HepG2 (cell line): ENCODE measurements around the gene LIMS2. TPM values are rescaled to one million over a fixed set of nuclear protein-coding genes. Genes with fewer than 3 reads are reported as not detected.

Experiments used
- MLLT10 ChIP-seq: sonication (generic); formaldehyde crosslinking; IDR thresholded peaks from 2 replicates; pipeline ENCODE4 v1.4.0; 2020; ENCODE audit warnings: missing genetic modification reagents
- POGZ ChIP-seq: sonication (generic); formaldehyde crosslinking; IDR thresholded peaks from 2 replicates; pipeline ENCODE4 v1.4.0; 2020; ENCODE audit warnings: mild to moderate bottlenecking, missing genetic modification reagents
- SMARCC2 ChIP-seq: fragments of 450-650 bp; IDR thresholded peaks from 2 replicates; pipeline ENCODE4 v1.6.1; 2017; ENCODE audit warnings: antibody characterized with exemption, mild to moderate bottlenecking
- TAF15 ChIP-seq: fragments of 200-400 bp; formaldehyde crosslinking; IDR thresholded peaks from one replicate; pipeline ENCODE4 v1.6.1; 2018; ENCODE audit warnings: mild to moderate bottlenecking, low read depth, low read length; ENCODE audit not compliant: poor library complexity, severe bottlenecking
- TOPORS ChIP-seq: sonication (generic); formaldehyde crosslinking; IDR thresholded peaks from 2 replicates; pipeline ENCODE4 v1.8.0; 2023; ENCODE audit warnings: mild to moderate bottlenecking, missing genetic modification reagents
- ZNF17 ChIP-seq: sonication (generic); formaldehyde crosslinking; IDR thresholded peaks from 2 replicates; pipeline ENCODE4 v1.5.0; 2020; ENCODE audit warnings: mild to moderate bottlenecking, missing genetic modification reagents
- ZNF501 ChIP-seq: sonication (generic); formaldehyde crosslinking; IDR thresholded peaks from 2 replicates; pipeline ENCODE4 v1.5.1; 2020; ENCODE audit warnings: mild to moderate bottlenecking, moderate library complexity, missing genetic modification reagents
- ZNF790 ChIP-seq: sonication (generic); formaldehyde crosslinking; IDR thresholded peaks from 2 replicates; pipeline ENCODE4 v1.8.0; 2022; ENCODE audit warnings: missing genetic modification reagents, mild to moderate bottlenecking, borderline replicate concordance
- polyA plus RNA-seq, 8 experiments: library from polyadenylated mRNA; depleted of rRNA in 3 of 8; stranded (reverse) in 7 of 8; unstranded in 1 of 8; fragments of >200 nt; fragmentation: Illumina TruSeq in 4 of 8; extraction: Trizol in 4 of 8; gene quantifications; 2 replicates each; pipeline versions ENCODE4 v1.2.1 to v1.2.3, GENCODE V29; 2011 to 2016; ENCODE audit warnings: low read depth in 4 of 8, missing spikeins in 1 of 8, mixed read lengths in 1 of 8; ENCODE audit not compliant: insufficient read depth in 1 of 8
- total RNA-seq, 5 experiments: library from RNA; depleted of rRNA; stranded (reverse); fragments of >200 nt; fragmentation: Illumina TruSeq; extraction: Trizol; gene quantifications; 2 replicates each; pipeline ENCODE4 v1.2.3, GENCODE V29; 2016; ENCODE audit warnings: low read depth in 1 of 5
- TF ChIP-seq, protein P1 (sequence below): sonication (generic); formaldehyde crosslinking; IDR thresholded peaks from 2 replicates; pipeline ENCODE4 v1.4.0; 2020; ENCODE audit warnings: missing genetic modification reagents
- TF ChIP-seq, protein P2 (sequence below): sonication (generic); formaldehyde crosslinking; IDR thresholded peaks from 2 replicates; pipeline ENCODE4 v1.5.0; 2020; ENCODE audit warnings: missing genetic modification reagents
- TF ChIP-seq, protein P3 (sequence below): sonication (generic); formaldehyde crosslinking; IDR thresholded peaks from 2 replicates; pipeline ENCODE4 v1.4.0; 2020; ENCODE audit warnings: missing genetic modification reagents
- TF ChIP-seq, protein P4 (sequence below): sonication (generic); formaldehyde crosslinking; IDR thresholded peaks from 2 replicates; pipeline ENCODE4 v1.4.0; 2020; ENCODE audit warnings: mild to moderate bottlenecking, missing genetic modification reagents, borderline replicate concordance
- TF ChIP-seq, protein P5 (sequence below): sonication (generic); formaldehyde crosslinking; IDR thresholded peaks from 2 replicates; pipeline ENCODE4 v1.8.0; 2022; ENCODE audit warnings: mild to moderate bottlenecking, missing genetic modification reagents; ENCODE audit not compliant: insufficient replicate concordance

The LIMS2 gene
- total and polyA plus RNA-seq, 2 of the 13 experiments (the other 11 are each of a cell fraction or from before 2014, with no cell fraction given), result 1.0 to 1.9 TPM

DNA sequence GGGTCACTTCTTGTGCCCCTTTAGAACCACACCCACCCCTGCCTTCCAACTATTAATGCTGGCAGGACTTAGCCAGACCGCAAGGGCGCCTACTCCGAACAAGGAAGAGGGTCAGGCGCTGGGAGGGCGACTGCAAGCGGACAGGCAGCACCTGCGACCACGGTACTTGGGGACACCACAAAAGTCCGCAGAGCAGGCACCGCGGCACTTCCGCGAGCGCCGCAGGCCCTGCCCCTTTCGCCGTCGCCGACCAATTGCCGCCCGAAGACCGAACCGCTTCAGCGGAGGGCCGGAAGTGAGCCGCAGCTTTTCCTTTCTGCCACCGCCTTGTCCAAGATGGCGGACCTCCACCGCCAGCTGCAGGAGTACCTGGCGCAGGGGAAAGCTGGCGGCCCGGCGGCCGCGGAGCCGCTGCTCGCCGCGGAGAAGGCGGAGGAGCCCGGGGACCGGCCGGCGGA is 25.9 kb upstream of the LIMS2 start, which contains the start of gene SFT2D3 (continued):
- TF ChIP-seq, protein P1, sequence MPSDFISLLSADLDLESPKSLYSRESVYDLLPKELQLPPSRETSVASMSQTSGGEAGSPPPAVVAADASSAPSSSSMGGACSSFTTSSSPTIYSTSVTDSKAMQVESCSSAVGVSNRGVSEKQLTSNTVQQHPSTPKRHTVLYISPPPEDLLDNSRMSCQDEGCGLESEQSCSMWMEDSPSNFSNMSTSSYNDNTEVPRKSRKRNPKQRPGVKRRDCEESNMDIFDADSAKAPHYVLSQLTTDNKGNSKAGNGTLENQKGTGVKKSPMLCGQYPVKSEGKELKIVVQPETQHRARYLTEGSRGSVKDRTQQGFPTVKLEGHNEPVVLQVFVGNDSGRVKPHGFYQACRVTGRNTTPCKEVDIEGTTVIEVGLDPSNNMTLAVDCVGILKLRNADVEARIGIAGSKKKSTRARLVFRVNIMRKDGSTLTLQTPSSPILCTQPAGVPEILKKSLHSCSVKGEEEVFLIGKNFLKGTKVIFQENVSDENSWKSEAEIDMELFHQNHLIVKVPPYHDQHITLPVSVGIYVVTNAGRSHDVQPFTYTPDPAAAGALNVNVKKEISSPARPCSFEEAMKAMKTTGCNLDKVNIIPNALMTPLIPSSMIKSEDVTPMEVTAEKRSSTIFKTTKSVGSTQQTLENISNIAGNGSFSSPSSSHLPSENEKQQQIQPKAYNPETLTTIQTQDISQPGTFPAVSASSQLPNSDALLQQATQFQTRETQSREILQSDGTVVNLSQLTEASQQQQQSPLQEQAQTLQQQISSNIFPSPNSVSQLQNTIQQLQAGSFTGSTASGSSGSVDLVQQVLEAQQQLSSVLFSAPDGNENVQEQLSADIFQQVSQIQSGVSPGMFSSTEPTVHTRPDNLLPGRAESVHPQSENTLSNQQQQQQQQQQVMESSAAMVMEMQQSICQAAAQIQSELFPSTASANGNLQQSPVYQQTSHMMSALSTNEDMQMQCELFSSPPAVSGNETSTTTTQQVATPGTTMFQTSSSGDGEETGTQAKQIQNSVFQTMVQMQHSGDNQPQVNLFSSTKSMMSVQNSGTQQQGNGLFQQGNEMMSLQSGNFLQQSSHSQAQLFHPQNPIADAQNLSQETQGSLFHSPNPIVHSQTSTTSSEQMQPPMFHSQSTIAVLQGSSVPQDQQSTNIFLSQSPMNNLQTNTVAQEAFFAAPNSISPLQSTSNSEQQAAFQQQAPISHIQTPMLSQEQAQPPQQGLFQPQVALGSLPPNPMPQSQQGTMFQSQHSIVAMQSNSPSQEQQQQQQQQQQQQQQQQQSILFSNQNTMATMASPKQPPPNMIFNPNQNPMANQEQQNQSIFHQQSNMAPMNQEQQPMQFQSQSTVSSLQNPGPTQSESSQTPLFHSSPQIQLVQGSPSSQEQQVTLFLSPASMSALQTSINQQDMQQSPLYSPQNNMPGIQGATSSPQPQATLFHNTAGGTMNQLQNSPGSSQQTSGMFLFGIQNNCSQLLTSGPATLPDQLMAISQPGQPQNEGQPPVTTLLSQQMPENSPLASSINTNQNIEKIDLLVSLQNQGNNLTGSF, result no peak; the same call in 1 of the 2 replicates
- TF ChIP-seq ZNF17 (CRISPR knock-in tag) (no peak), TOPORS (CRISPR knock-in tag) (peak; percentile 17; the same call in 1 of the 2 replicates), POGZ (CRISPR knock-in tag) (peak; percentile 85), TAF15 (peak; percentile 92), MLLT10 (no peak), SMARCC2 (no peak), ZNF790 (CRISPR knock-in tag) (peak; percentile 98), ZNF501 (peak; percentile 91)
- TF ChIP-seq, protein P2, sequence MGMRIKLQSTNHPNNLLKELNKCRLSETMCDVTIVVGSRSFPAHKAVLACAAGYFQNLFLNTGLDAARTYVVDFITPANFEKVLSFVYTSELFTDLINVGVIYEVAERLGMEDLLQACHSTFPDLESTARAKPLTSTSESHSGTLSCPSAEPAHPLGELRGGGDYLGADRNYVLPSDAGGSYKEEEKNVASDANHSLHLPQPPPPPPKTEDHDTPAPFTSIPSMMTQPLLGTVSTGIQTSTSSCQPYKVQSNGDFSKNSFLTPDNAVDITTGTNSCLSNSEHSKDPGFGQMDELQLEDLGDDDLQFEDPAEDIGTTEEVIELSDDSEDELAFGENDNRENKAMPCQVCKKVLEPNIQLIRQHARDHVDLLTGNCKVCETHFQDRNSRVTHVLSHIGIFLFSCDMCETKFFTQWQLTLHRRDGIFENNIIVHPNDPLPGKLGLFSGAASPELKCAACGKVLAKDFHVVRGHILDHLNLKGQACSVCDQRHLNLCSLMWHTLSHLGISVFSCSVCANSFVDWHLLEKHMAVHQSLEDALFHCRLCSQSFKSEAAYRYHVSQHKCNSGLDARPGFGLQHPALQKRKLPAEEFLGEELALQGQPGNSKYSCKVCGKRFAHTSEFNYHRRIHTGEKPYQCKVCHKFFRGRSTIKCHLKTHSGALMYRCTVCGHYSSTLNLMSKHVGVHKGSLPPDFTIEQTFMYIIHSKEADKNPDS (CRISPR knock-in tag), result peak; percentile 75
- TF ChIP-seq, protein P3, sequence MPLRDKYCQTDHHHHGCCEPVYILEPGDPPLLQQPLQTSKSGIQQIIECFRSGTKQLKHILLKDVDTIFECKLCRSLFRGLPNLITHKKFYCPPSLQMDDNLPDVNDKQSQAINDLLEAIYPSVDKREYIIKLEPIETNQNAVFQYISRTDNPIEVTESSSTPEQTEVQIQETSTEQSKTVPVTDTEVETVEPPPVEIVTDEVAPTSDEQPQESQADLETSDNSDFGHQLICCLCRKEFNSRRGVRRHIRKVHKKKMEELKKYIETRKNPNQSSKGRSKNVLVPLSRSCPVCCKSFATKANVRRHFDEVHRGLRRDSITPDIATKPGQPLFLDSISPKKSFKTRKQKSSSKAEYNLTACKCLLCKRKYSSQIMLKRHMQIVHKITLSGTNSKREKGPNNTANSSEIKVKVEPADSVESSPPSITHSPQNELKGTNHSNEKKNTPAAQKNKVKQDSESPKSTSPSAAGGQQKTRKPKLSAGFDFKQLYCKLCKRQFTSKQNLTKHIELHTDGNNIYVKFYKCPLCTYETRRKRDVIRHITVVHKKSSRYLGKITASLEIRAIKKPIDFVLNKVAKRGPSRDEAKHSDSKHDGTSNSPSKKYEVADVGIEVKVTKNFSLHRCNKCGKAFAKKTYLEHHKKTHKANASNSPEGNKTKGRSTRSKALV (CRISPR knock-in tag), result no peak; the same call in 1 of the 2 replicates
- TF ChIP-seq, protein P4, sequence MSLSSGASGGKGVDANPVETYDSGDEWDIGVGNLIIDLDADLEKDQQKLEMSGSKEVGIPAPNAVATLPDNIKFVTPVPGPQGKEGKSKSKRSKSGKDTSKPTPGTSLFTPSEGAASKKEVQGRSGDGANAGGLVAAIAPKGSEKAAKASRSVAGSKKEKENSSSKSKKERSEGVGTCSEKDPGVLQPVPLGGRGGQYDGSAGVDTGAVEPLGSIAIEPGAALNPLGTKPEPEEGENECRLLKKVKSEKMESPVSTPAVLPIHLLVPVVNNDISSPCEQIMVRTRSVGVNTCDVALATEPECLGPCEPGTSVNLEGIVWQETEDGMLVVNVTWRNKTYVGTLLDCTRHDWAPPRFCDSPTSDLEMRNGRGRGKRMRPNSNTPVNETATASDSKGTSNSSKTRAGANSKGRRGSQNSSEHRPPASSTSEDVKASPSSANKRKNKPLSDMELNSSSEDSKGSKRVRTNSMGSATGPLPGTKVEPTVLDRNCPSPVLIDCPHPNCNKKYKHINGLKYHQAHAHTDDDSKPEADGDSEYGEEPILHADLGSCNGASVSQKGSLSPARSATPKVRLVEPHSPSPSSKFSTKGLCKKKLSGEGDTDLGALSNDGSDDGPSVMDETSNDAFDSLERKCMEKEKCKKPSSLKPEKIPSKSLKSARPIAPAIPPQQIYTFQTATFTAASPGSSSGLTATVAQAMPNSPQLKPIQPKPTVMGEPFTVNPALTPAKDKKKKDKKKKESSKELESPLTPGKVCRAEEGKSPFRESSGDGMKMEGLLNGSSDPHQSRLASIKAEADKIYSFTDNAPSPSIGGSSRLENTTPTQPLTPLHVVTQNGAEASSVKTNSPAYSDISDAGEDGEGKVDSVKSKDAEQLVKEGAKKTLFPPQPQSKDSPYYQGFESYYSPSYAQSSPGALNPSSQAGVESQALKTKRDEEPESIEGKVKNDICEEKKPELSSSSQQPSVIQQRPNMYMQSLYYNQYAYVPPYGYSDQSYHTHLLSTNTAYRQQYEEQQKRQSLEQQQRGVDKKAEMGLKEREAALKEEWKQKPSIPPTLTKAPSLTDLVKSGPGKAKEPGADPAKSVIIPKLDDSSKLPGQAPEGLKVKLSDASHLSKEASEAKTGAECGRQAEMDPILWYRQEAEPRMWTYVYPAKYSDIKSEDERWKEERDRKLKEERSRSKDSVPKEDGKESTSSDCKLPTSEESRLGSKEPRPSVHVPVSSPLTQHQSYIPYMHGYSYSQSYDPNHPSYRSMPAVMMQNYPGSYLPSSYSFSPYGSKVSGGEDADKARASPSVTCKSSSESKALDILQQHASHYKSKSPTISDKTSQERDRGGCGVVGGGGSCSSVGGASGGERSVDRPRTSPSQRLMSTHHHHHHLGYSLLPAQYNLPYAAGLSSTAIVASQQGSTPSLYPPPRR (CRISPR knock-in tag), result peak; percentile 64
- TF ChIP-seq, protein P5, sequence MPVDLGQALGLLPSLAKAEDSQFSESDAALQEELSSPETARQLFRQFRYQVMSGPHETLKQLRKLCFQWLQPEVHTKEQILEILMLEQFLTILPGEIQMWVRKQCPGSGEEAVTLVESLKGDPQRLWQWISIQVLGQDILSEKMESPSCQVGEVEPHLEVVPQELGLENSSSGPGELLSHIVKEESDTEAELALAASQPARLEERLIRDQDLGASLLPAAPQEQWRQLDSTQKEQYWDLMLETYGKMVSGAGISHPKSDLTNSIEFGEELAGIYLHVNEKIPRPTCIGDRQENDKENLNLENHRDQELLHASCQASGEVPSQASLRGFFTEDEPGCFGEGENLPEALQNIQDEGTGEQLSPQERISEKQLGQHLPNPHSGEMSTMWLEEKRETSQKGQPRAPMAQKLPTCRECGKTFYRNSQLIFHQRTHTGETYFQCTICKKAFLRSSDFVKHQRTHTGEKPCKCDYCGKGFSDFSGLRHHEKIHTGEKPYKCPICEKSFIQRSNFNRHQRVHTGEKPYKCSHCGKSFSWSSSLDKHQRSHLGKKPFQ (CRISPR knock-in tag), result no peak
